Common myeloid progenitor, CD34-positive (primary cell): ENCODE measurements around the gene BCL2L13.
A peak's percentile ranks its signal among the peaks of the same experiment; 100 is the strongest.

Source experiments
- CTCF ChIA-PET: fragments of 350-600 bp; sonication (Branson Sonifier 250); formaldehyde crosslinking; loops from one replicate; lab custom pipeline; 2021; ENCODE audit warnings: antibody characterized with exemption; lab: Charles Lee
- POLR2A ChIA-PET: fragments of 350-600 bp; sonication (Branson Sonifier 250); formaldehyde crosslinking; loops from one replicate; lab custom pipeline; 2021; ENCODE audit warnings: antibody characterized with exemption; lab: Charles Lee
- DNase-seq, 3 donors: peaks; one replicate each; pipeline versions ENCODE4 v3.0.0 to v3.0.0-alpha.2; 2013
- H3K27ac ChIP-seq, 2 experiments: 1 replicate in 1 of 2; 2 replicates in 1 of 2; pipeline ENCODE4 v1.7.0; 2013; ENCODE audit warnings: inconsistent platforms in 2 of 2, low read length in 2 of 2, mild to moderate bottlenecking in 2 of 2, low read depth in 1 of 2, moderate library complexity in 1 of 2; ENCODE audit not compliant: severe bottlenecking in 2 of 2, insufficient read depth in 1 of 2, poor library complexity in 1 of 2
- H3K27me3 ChIP-seq, 5 experiments: replicated peaks in 2 of 5; 1 replicate in 3 of 5; 2 replicates in 2 of 5; pipeline versions ENCODE4 v1.6.1 to v1.7.0; 2013; ENCODE audit warnings: low read length in 4 of 5, mild to moderate bottlenecking in 2 of 5, moderate library complexity in 2 of 5, inconsistent platforms in 1 of 5; ENCODE audit not compliant: insufficient read depth in 5 of 5, control insufficient read depth in 4 of 5
- H3K36me3 ChIP-seq, 4 experiments: 1 replicate in 2 of 4; 2 replicates in 2 of 4; pipeline versions ENCODE4 v1.6.1 to v1.7.0; 2013; ENCODE audit warnings: low read length in 3 of 4, control low read depth in 1 of 4, mild to moderate bottlenecking in 1 of 4; ENCODE audit not compliant: control insufficient read depth in 4 of 4, insufficient read depth in 4 of 4
- H3K4me1 ChIP-seq, 4 experiments: 1 replicate in 3 of 4; 2 replicates in 1 of 4; pipeline versions ENCODE4 v1.6.1 to v1.7.1; 2013; ENCODE audit warnings: low read length in 3 of 4, mild to moderate bottlenecking in 3 of 4, control low read depth in 1 of 4, inconsistent platforms in 1 of 4, moderate library complexity in 1 of 4; ENCODE audit not compliant: control insufficient read depth in 4 of 4, insufficient read depth in 4 of 4; ENCODE audit errors: control extremely low read depth in 1 of 4
- H3K4me3 ChIP-seq, 7 experiments: 1 replicate in 4 of 7; 2 replicates in 3 of 7; pipeline versions ENCODE4 v1.5.1 to v1.7.0; 2013; ENCODE audit warnings: mild to moderate bottlenecking in 7 of 7, low read length in 6 of 7, moderate library complexity in 6 of 7, inconsistent platforms in 2 of 7, low read depth in 2 of 7, control low read depth in 1 of 7; ENCODE audit not compliant: insufficient read depth in 4 of 7, control insufficient read depth in 1 of 7; ENCODE audit errors: extremely low read depth in 1 of 7
- H3K9me3 ChIP-seq, 5 experiments: 1 replicate in 4 of 5; 2 replicates in 1 of 5; pipeline versions ENCODE4 v1.6.1 to v1.7.1; 2013; ENCODE audit warnings: low read length in 4 of 5, mild to moderate bottlenecking in 2 of 5, inconsistent platforms in 1 of 5, low read depth in 1 of 5, moderate library complexity in 1 of 5; ENCODE audit not compliant: control insufficient read depth in 4 of 5, insufficient read depth in 2 of 5; ENCODE audit errors: control extremely low read depth in 1 of 5
- WGBS: methylation state at CpG from one replicate; pipeline ENCODE4 v1.1.5; 2013; ENCODE audit not compliant: insufficient coverage; 5-methylcytosine and 5-hydroxymethylcytosine counted together

The BCL2L13 gene

GRCh38 chr22:17738386-17739128 lies 100.0 kb downstream of the BCL2L13 start:
- 95% methylated on average over 19 of the region's 21 CpGs for WGBS
- Histone ChIP-seq H3K27ac (no peak overlapping the region), H3K27me3 (no peaks in the 10 kb centered on the region), H3K4me1 (peaks cover 16 to 25% (median 23%) of the 10 kb centered on the region in 4 experiments), H3K9me3 (no peaks in the 10 kb centered on the region), H3K4me3 (no peak overlapping the region), H3K36me3 (peaks cover 20 to 65% (median 42%) of the 10 kb centered on the region in 4 experiments)
- no peak for DNase-seq
- ChIA-PET CTCF (interaction anchor here (1.0 to 9.3 kb wide), 3 partner anchors 10 to 48 kb away, joined by 4 to 139 read pairs (median 4); no protein-coding TSS in a partner anchor), POLR2A (interaction anchor here (1.2 kb wide), 2 partner anchors 16 to 41 kb away, joined by 3 read pairs; no protein-coding TSS in a partner anchor)

- no peaks in the 10 kb centered on the region for H3K9me3 ChIP-seq
- H3K27ac ChIP-seq, result no peak overlapping the region
- no peaks in the 10 kb centered on the region for H3K27me3 ChIP-seq
- ChIA-PET CTCF (interaction anchor here (0.8 to 9.3 kb wide), 7 partner anchors 11 to 47 kb away, joined by 3 to 139 read pairs (median 4); no protein-coding TSS in a partner anchor), POLR2A (no interaction called here)
- H3K36me3 ChIP-seq, result peaks cover 20 to 66% (median 47%) of the 10 kb centered on the region in 4 experiments
- peaks cover 10 to 17% (median 14%) of the 10 kb centered on the region in 4 experiments for H3K4me1 ChIP-seq
- WGBS, result 95% methylated on average over 35 of the region's 36 CpGs
- DNase-seq, result no peak
- H3K4me3 ChIP-seq, result no peak overlapping the region
These were observed 100.8 kb downstream of the BCL2L13 start for GRCh38 chr22:17739196-17739975.

GRCh38 chr22:17741866-17742526 lies 103.4 kb downstream of the BCL2L13 start:
- ChIA-PET POLR2A (interaction anchor here (0.6 kb wide), 1 partner anchor 170 kb away, joined by 3 read pairs; no protein-coding TSS in a partner anchor), CTCF (interaction anchor here (0.7 to 9.3 kb wide), 24 partner anchors 10 to 336 kb away, joined by 3 to 139 read pairs (median 6); partner anchors contain the start of genes BCL2L13 and PEX26)
- H3K27ac ChIP-seq, result no peak overlapping the region
- H3K4me1 ChIP-seq, result peaks cover 0 to 3% (median 0%) of the 10 kb centered on the region in 4 experiments
- 93% methylated on average over 15 of the region's 18 CpGs for WGBS
- DNase-seq, result no peak
- H3K36me3 ChIP-seq, result peaks cover 20 to 56% (median 41%) of the 10 kb centered on the region in 4 experiments
- H3K9me3 ChIP-seq, result no peaks in the 10 kb centered on the region
- no peaks in the 10 kb centered on the region for H3K27me3 ChIP-seq
- no peak overlapping the region for H3K4me3 ChIP-seq

GRCh38 chr22:17742527-17742902 lies 104.0 kb downstream of the BCL2L13 start:
- H3K4me3 ChIP-seq, result no peak overlapping the region
- DNase-seq, result peak; percentile 61 to 81 (median 78)
- H3K27me3 ChIP-seq, result no peaks in the 10 kb centered on the region
- CTCF ChIA-PET, result interaction anchor here (0.7 to 9.3 kb wide), 30 partner anchors 7 to 335 kb away, joined by 3 to 139 read pairs (median 4); partner anchors contain the start of genes BCL2L13 and PEX26
- H3K9me3 ChIP-seq, result no peaks in the 10 kb centered on the region
- H3K4me1 ChIP-seq, result peaks cover 0 to 3% (median 0%) of the 10 kb centered on the region in 4 experiments
- H3K36me3 ChIP-seq, result peaks cover 20 to 55% (median 38%) of the 10 kb centered on the region in 4 experiments
- POLR2A ChIA-PET, result no interaction called here
- peak overlapping the region in 1 of 2 experiments; percentile 2 for H3K27ac ChIP-seq
- WGBS, result 82% methylated on average over 9 of the region's 9 CpGs

- no peak for DNase-seq
- peaks cover 0 to 3% (median 0%) of the 10 kb centered on the region in 4 experiments for H3K4me1 ChIP-seq
- 92% methylated on average over 24 of the region's 25 CpGs for WGBS
- H3K9me3 ChIP-seq, result no peaks in the 10 kb centered on the region
- POLR2A ChIA-PET, result no interaction called here
- no peak overlapping the region for H3K4me3 ChIP-seq
- CTCF ChIA-PET, result interaction anchor here (1.1 to 9.3 kb wide), 22 partner anchors 9 to 379 kb away, joined by 3 to 139 read pairs (median 6); partner anchors contain the start of genes BCL2L13 and PEX26
- no peaks in the 10 kb centered on the region for H3K27me3 ChIP-seq
- H3K27ac ChIP-seq, result no peak overlapping the region
- peaks cover 12 to 46% (median 26%) of the 10 kb centered on the region in 4 experiments for H3K36me3 ChIP-seq
These were observed 105.3 kb downstream of the BCL2L13 start for GRCh38 chr22:17743661-17744411.

- DNase-seq, result no peak
- CTCF ChIA-PET, result interaction anchor here (1.2 to 9.3 kb wide), 9 partner anchors 8 to 332 kb away, joined by 4 to 139 read pairs (median 13); no protein-coding TSS in a partner anchor
- peaks cover 11 to 42% (median 24%) of the 10 kb centered on the region in 4 experiments for H3K36me3 ChIP-seq
These were observed 105.9 kb downstream of the BCL2L13 start for GRCh38 chr22:17744430-17744829.

More at GRCh38 chr22:17744430-17744829, 105.9 kb downstream of the BCL2L13 start:
- no peak overlapping the region for H3K27ac ChIP-seq
- POLR2A ChIA-PET, result no interaction called here
- no peaks in the 10 kb centered on the region for H3K27me3 ChIP-seq
- H3K9me3 ChIP-seq, result no peaks in the 10 kb centered on the region
- H3K4me3 ChIP-seq, result no peak overlapping the region
- 99% methylated on average over 7 of the region's 7 CpGs for WGBS
- peaks cover 0 to 3% (median 0%) of the 10 kb centered on the region in 4 experiments for H3K4me1 ChIP-seq
